ENCODE data around the gene SPATA6. TPM values are rescaled to one million over a fixed set of nuclear protein-coding genes. Genes with fewer than 3 reads are reported as not detected.

Gene SPATA6
- polyA plus RNA-seq, 2 of the 4 experiments (the other 2 are of a cell fraction), result 2.3 to 3.5 TPM

GRCh38 chr1:48246727-48247126 lies 225.3 kb downstream of the SPATA6 start:
- no peak overlapping the region for H3K27ac ChIP-seq
- H3K4me2 ChIP-seq, result no peak overlapping the region
- TF ChIP-seq BCL3 (IDR thresholded peaks at IDR 0.05), result no peak
- no peak for TF ChIP-seq BHLHE40 (IDR thresholded peaks at IDR 0.05; ENCODE audit: low read depth, low read length)
- TF ChIP-seq CEBPB (IDR thresholded peaks at IDR 0.05), result no peak
- TF ChIP-seq CBX2 (IDR thresholded peaks at IDR 0.05; ENCODE audit: borderline replicate concordance, low read depth), result no peak
- TF ChIP-seq ZNF302 (CRISPR knock-in tag; IDR thresholded peaks at IDR 0.05), result no peak
- no peak for TF ChIP-seq NPAS2 (CRISPR knock-in tag; IDR thresholded peaks at IDR 0.05; ENCODE audit: borderline replicate concordance)
- no peak for TF ChIP-seq TFCP2L1 (CRISPR knock-in tag; IDR thresholded peaks at IDR 0.05)
- TF ChIP-seq PBX3 (IDR thresholded peaks at IDR 0.05), result no peak
- ChIA-PET POLR2A (no interaction called here), CTCF (interaction anchor here (0.6 kb wide), 1 partner anchor 145 kb away, joined by 5 read pairs; no protein-coding TSS in a partner anchor)
- 0% methylated on average over 1 of the region's 1 CpG for WGBS (ENCODE audit: missing lambda C conversion rate)
- no peak for FAIRE-seq
- ATAC-seq, result no peak
- no peak for DNase-seq (ENCODE audit: low read depth in 1 of 2, low spot score in 1 of 2)
- no peaks in the 10 kb centered on the region for H3K9me3 ChIP-seq
- H3K4me1 ChIP-seq, result no peaks in the 10 kb centered on the region
- no peak overlapping the region for H3K4me3 ChIP-seq

Small RNA genes within 50 kb of the gene (small RNA-seq; reads per million reads assigned to genes)
- gene RNU4-61P (0 reads per million in 6 experiments), gene RNU6-723P (0 reads per million in 6 experiments)

Other genes starting within 250 kb of the SPATA6 start
- 0.21 and 0.49 TPM in 2 replicates for gene SLC5A9, start 249.5 kb downstream of the SPATA6 start, polyA plus RNA-seq (2011; rRNA removed)
- gene SLC5A9, start 249.5 kb downstream of the SPATA6 start, polyA plus RNA-seq (2017; fragmentation: RNase III; extraction: RNeasy Plus Mini Kit Qiagen cat#74134 plus additional on column Dnase treatment), result 0.03 to 0.13 TPM (median 0.07 TPM) in 3 replicates

Measured in A549 (cell line).